Measurements from ENCODE around the gene MICB.
"Not testable (repeated sequence)": the region's sequence is repeated elsewhere in the genome, so short reads cannot be mapped to it uniquely, and the experiment has no call there.

MICB gene

GRCh38 chr6:31489086-31489485 lies 8.9 kb upstream of the MICB start:
- in situ Hi-C loops (cut with HindIII; ENCODE audit: low sequenced_read_pairs) = no loop called here
- DNase-seq (ENCODE audit: low read depth) = no peak
- TF ChIP-seq CTCF (IDR thresholded peaks at IDR 0.05; ENCODE audit: low read depth, low read length, missing control alignments) = no peak
- no peak overlapping the region for H3K4me3 ChIP-seq (ENCODE audit: low read depth, low read length)

DNA sequence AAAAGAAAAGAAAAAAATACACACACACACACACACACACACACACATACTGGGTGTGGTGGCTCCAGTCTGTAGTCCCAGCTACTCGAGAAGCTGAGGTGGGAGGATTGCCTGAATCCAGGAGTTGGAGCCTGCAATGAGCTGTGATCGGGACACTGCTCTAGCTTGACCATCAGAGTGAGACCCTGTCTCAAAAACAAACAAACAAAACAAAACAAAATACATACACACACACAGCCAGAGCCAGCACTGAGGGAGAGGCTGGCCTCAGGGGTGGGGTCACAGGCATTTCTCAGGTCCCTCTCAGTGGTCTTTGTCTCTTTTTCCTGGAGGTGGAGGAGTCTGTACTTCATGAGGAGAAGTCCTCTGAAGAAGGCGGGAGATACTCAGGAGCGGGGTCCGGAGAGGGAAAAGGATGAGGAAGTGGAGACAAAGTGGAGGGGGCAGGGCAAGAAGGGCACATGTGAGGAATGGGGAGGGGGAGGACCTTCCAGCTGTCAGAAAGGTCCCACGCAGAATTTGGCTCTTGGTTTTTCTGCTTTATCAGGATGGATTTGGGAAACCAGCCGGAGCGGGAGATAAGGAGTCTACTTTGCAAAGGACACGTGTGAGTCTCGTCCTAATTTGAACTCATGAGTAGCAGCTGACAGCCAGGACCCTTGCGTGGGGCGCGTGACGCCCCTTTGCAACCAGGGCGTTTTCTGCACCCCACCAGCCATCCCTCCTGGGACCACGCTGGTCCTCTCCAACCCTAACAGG lies 7.7 kb upstream of the MICB start:
- no peak for TF ChIP-seq CTCF (IDR thresholded peaks at IDR 0.05; ENCODE audit: low read depth, low read length, missing control alignments)
- H3K4me3 ChIP-seq (ENCODE audit: low read depth, low read length) = no peak overlapping the region
- in situ Hi-C loops (cut with HindIII; ENCODE audit: low sequenced_read_pairs) = no loop called here
- DNase-seq (ENCODE audit: low read depth) = no peak

DNA sequence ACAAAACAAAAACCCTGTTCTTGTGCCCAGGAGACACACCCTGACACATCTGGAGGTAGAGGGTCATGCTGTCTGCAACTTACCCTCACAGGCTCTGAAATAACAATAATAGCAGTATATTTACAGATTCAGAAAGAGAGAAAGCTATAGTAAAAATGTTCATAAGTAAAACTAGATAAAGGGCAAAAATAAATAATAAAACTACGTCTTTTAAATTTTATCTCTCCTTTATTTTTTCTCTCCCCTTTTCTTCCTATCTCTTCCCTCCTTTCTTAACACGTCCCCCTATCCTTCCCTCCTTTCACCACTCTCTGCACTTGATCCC lies 4.4 kb upstream of the MICB start:
- in situ Hi-C loops (cut with HindIII; ENCODE audit: low sequenced_read_pairs); DNase-seq (ENCODE audit: low read depth): not testable (repeated sequence)
- peak overlapping the region; percentile 53 for H3K4me3 ChIP-seq (ENCODE audit: low read depth, low read length)

DNA sequence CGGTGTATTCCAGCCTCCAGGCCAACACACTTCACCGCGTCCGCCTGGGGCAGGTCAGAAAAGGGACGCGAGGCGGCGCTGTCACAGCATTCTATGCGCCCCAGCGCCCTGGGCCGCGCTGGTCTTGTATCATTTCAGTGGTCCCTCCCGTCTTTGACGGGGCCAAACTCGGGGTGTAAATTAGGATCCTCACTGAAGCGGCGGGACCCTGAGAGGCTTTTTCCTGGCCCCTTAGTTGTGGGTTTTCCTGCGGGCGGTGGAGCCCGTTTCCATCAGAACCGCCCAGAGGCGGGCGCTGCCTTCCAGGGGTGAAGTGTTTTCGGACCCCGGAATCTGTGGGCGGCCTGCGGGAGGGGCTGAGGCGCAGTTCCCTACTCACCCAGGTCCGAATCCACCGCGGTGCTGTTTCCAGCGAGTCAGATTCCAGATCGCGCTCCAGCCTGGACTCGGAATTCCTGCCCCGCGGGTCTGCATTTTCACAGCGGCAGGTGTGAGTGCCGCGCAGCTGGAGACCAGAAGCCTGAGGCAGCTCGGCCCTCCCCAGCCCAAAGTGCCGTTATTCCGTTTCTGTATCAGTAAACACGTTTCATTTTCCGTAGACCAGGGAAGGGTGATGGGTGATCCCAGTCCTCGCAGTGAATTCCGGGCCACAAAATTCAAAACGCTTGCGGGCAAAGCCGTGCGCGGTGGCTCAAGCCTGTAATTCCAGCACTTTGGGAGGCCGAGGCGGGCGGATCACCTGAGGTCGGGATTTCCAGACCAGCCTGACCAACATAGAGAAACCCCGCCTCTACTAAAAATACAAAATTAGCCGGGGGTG lies 3.9 kb upstream of the MICB start:
- peak; percentile 83 for TF ChIP-seq CTCF (IDR thresholded peaks at IDR 0.05; ENCODE audit: low read depth, low read length, missing control alignments)
- in situ Hi-C loops (cut with HindIII; ENCODE audit: low sequenced_read_pairs) = no loop called here
- peak overlapping the region; percentile 53 for H3K4me3 ChIP-seq (ENCODE audit: low read depth, low read length)
- DNase-seq (ENCODE audit: low read depth) = no peak

DNA sequence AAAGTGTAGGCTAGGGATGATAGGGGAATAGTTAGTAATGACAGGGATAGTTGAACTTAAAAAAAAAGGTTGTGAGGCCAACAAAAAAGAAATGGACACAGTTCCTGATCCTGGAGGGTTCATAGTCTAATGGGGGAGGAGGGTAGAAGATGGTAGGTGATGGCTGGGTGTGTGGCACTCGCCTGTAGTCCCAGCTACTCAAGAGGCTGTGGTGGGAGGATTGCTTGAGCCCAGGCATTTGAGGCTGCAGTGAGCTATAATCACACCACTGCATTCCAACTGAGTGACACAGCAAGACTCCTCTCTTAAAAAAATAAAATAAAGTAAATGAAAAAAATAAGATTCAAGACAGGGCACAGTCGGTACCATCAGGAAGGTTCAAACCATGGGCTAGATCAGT lies 2.4 kb upstream of the MICB start:
- no peak for DNase-seq (ENCODE audit: low read depth)
- in situ Hi-C loops (cut with HindIII; ENCODE audit: low sequenced_read_pairs) = no loop called here
- TF ChIP-seq CTCF (IDR thresholded peaks at IDR 0.05; ENCODE audit: low read depth, low read length, missing control alignments) = no peak
- H3K4me3 ChIP-seq (ENCODE audit: low read depth, low read length) = no peak overlapping the region

- H3K4me3 ChIP-seq (ENCODE audit: low read depth, low read length); DNase-seq (ENCODE audit: low read depth); in situ Hi-C loops (cut with HindIII; ENCODE audit: low sequenced_read_pairs): not testable (repeated sequence)
Measured at GRCh38 chr6:31496826-31497225, 1.1 kb upstream of the MICB start.

GRCh38 chr6:31498748-31499147 lies 803 bp downstream of the MICB start:
- in situ Hi-C loops (cut with HindIII; ENCODE audit: low sequenced_read_pairs) = no loop called here
- H3K4me3 ChIP-seq (ENCODE audit: low read depth, low read length) = peak overlapping the region; percentile 51
- no peak for TF ChIP-seq CTCF (IDR thresholded peaks at IDR 0.05; ENCODE audit: low read depth, low read length, missing control alignments)
- DNase-seq (ENCODE audit: low read depth) = no peak

GRCh38 chr6:31499648-31500047 lies 1.7 kb downstream of the MICB start:
- DNase-seq (ENCODE audit: low read depth); in situ Hi-C loops (cut with HindIII; ENCODE audit: low sequenced_read_pairs); H3K4me3 ChIP-seq (ENCODE audit: low read depth, low read length): not testable (repeated sequence)
